Endodermal cell (in vitro differentiated cells): ENCODE measurements around the gene NCLN. TPM values are rescaled to one million over a fixed set of nuclear protein-coding genes. Genes with fewer than 3 reads are reported as not detected.

Source experiments
- DNase-seq: peaks from one replicate; pipeline ENCODE4 v3.0.0-alpha.2; 2017
- H3K27ac ChIP-seq: 2 replicates; pipeline ENCODE4 v1.5.1; 2013; ENCODE audit warnings: mild to moderate bottlenecking, low read depth, low read length, moderate library complexity
- H3K27me3 ChIP-seq: 2 replicates; pipeline ENCODE4 v1.6.1; 2013; ENCODE audit warnings: mild to moderate bottlenecking, low read length, moderate library complexity; ENCODE audit not compliant: insufficient read depth, control insufficient read depth, poor library complexity, severe bottlenecking
- H3K36me3 ChIP-seq: 2 replicates; pipeline ENCODE4 v1.7.0; 2013; ENCODE audit warnings: mild to moderate bottlenecking, low read length, moderate library complexity; ENCODE audit not compliant: control insufficient read depth, insufficient read depth
- H3K4me1 ChIP-seq: one replicate; pipeline ENCODE4 v1.7.0; 2013; ENCODE audit warnings: low read length; ENCODE audit not compliant: control insufficient read depth, insufficient read depth
- H3K4me3 ChIP-seq: 2 replicates; pipeline ENCODE4 v1.5.1; 2013; ENCODE audit warnings: mild to moderate bottlenecking, low read length, moderate library complexity
- H3K9ac ChIP-seq: 2 replicates; pipeline ENCODE4 v1.6.1; 2013; ENCODE audit warnings: mild to moderate bottlenecking, low read length, moderate library complexity; ENCODE audit not compliant: poor library complexity, severe bottlenecking; ENCODE audit errors: extremely low read depth
- H3K9me3 ChIP-seq: 2 replicates; pipeline ENCODE4 v1.6.1; 2013; ENCODE audit warnings: mild to moderate bottlenecking, low read length, moderate library complexity; ENCODE audit not compliant: control insufficient read depth
- H3K27ac Mint-ChIP-seq: 2 replicates; pipeline ENCODE4 v1.8.0; 2020; ENCODE audit warnings: mixed read lengths
- H3K27me3 Mint-ChIP-seq: 2 replicates; pipeline ENCODE4 v1.8.0; 2021; ENCODE audit warnings: mild to moderate bottlenecking, mixed read lengths; ENCODE audit not compliant: insufficient read depth
- H3K36me3 Mint-ChIP-seq: 2 replicates; pipeline ENCODE4 v1.8.0; 2020; ENCODE audit warnings: low read depth, mixed read lengths
- H3K4me1 Mint-ChIP-seq: 2 replicates; pipeline ENCODE4 v1.8.0; 2020; ENCODE audit warnings: mixed read lengths
- H3K4me3 Mint-ChIP-seq: 2 replicates; pipeline ENCODE4 v1.8.0; 2020; ENCODE audit warnings: mild to moderate bottlenecking, moderate library complexity, mixed read lengths
- H3K9me3 Mint-ChIP-seq: 2 replicates; pipeline ENCODE4 v1.8.0; 2020; ENCODE audit warnings: mild to moderate bottlenecking, mixed read lengths
- CTCF ChIP-seq: fragments of 200-600 bp; sonication (generic); conservative IDR thresholded peaks from 2 replicates; pipeline ENCODE4 v1.5.0; 2021; ENCODE audit warnings: antibody characterized with exemption, mild to moderate bottlenecking
- WGBS, 2 experiments: methylation state at CpG; one replicate each; pipeline versions ENCODE4 v1.1.5 to v1.1.7; 2013; ENCODE audit warnings: missing lambda C conversion rate in 2 of 2, mixed read lengths in 1 of 2; ENCODE audit not compliant: insufficient coverage in 1 of 2, insufficient read length in 1 of 2; 5-methylcytosine and 5-hydroxymethylcytosine counted together
- total RNA-seq, 2 donors: library from RNA; stranded (reverse); fragmentation: NEBNext Ultra II Directional in 1 of 2; extraction: Animal tissue kit (Norgen Biotek cat#: 25700) in 1 of 2; gene quantifications; 2 replicates in 1 of 2; 3 replicates in 1 of 2; pipeline ENCODE4 v1.2.1, GENCODE V29; 2021

NCLN gene
- total RNA-seq, 2 donors from 2014 or later = 80.6 to 91.2 TPM

GRCh38 chr19:3140667-3141038, 45.1 kb upstream of the NCLN start:
- Mint-ChIP-seq H3K4me3 (no peak overlapping the region), H3K9me3 (no peaks in the 10 kb centered on the region), H3K4me1 (no peaks in the 10 kb centered on the region), H3K27ac (no peak overlapping the region), H3K36me3 (no peaks in the 10 kb centered on the region), H3K27me3 (peaks cover 1% of the 10 kb centered on the region)
- no peak for DNase-seq
- no peaks in the 10 kb centered on the region for H3K36me3 ChIP-seq
- H3K27ac ChIP-seq = no peak overlapping the region
- TF ChIP-seq CTCF = no peak
- H3K9ac ChIP-seq = no peak overlapping the region
- H3K4me3 ChIP-seq = no peak overlapping the region
- H3K4me1 ChIP-seq = no peaks in the 10 kb centered on the region
- H3K27me3 ChIP-seq = no peaks in the 10 kb centered on the region
- no peaks in the 10 kb centered on the region for H3K9me3 ChIP-seq

DNA sequence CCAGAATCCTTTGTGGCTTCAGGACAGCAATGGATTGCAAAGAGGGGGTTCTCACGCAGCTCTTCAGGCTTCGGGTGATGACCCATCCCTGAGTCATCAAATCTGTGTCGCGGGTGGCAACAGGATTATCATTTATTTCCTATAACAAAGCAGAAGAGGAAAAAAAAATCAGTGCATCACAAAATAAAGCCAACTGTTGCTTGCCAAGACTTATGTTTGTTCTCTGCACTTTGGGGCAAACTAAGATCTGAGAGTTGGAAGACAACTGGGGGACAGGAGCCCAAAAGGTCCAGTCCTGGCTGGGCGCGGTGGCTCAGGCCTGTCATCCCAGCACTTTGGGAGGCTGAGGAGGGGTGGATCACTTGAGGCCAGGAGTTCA, 43.4 kb upstream of the NCLN start:
- no peak overlapping the region for H3K4me3 ChIP-seq
- no peak for TF ChIP-seq CTCF
- no peaks in the 10 kb centered on the region for H3K9me3 ChIP-seq
- H3K36me3 ChIP-seq = no peaks in the 10 kb centered on the region
- H3K36me3 Mint-ChIP-seq = no peaks in the 10 kb centered on the region
- H3K4me3 Mint-ChIP-seq = no peak overlapping the region
- WGBS, 2 experiments = 83 to 89% methylated on average over 4 to 6 of the region's 6 CpGs
- H3K27ac ChIP-seq = no peak overlapping the region
- no peak for DNase-seq
- no peak overlapping the region for H3K27ac Mint-ChIP-seq
- no peaks in the 10 kb centered on the region for H3K4me1 Mint-ChIP-seq
- H3K4me1 ChIP-seq = no peaks in the 10 kb centered on the region
- H3K9me3 Mint-ChIP-seq = no peaks in the 10 kb centered on the region
- H3K27me3 Mint-ChIP-seq = peaks cover 1% of the 10 kb centered on the region
- H3K27me3 ChIP-seq = no peaks in the 10 kb centered on the region
- no peak overlapping the region for H3K9ac ChIP-seq

GRCh38 chr19:3142781-3143337, 42.9 kb upstream of the NCLN start:
- Histone ChIP-seq H3K36me3 (no peaks in the 10 kb centered on the region), H3K4me3 (no peak overlapping the region), H3K9me3 (no peaks in the 10 kb centered on the region), H3K4me1 (no peaks in the 10 kb centered on the region), H3K9ac (no peak overlapping the region), H3K27ac (no peak overlapping the region), H3K27me3 (no peaks in the 10 kb centered on the region)
- Mint-ChIP-seq H3K36me3 (no peaks in the 10 kb centered on the region), H3K9me3 (no peaks in the 10 kb centered on the region), H3K27ac (no peak overlapping the region), H3K4me1 (no peaks in the 10 kb centered on the region), H3K4me3 (no peak overlapping the region), H3K27me3 (peaks cover 1% of the 10 kb centered on the region)
- 77 to 81% methylated on average over 8 to 11 of the region's 11 CpGs for WGBS, 2 experiments
- no peak for DNase-seq
- TF ChIP-seq CTCF = no peak
